Measurements from ENCODE around the gene NLRC3.
"Not testable (repeated sequence)": the region's sequence is repeated elsewhere in the genome, so short reads cannot be mapped to it uniquely, and the experiment has no call there.

The NLRC3 gene, protein sequence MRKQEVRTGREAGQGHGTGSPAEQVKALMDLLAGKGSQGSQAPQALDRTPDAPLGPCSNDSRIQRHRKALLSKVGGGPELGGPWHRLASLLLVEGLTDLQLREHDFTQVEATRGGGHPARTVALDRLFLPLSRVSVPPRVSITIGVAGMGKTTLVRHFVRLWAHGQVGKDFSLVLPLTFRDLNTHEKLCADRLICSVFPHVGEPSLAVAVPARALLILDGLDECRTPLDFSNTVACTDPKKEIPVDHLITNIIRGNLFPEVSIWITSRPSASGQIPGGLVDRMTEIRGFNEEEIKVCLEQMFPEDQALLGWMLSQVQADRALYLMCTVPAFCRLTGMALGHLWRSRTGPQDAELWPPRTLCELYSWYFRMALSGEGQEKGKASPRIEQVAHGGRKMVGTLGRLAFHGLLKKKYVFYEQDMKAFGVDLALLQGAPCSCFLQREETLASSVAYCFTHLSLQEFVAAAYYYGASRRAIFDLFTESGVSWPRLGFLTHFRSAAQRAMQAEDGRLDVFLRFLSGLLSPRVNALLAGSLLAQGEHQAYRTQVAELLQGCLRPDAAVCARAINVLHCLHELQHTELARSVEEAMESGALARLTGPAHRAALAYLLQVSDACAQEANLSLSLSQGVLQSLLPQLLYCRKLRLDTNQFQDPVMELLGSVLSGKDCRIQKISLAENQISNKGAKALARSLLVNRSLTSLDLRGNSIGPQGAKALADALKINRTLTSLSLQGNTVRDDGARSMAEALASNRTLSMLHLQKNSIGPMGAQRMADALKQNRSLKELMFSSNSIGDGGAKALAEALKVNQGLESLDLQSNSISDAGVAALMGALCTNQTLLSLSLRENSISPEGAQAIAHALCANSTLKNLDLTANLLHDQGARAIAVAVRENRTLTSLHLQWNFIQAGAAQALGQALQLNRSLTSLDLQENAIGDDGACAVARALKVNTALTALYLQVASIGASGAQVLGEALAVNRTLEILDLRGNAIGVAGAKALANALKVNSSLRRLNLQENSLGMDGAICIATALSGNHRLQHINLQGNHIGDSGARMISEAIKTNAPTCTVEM

DNA sequence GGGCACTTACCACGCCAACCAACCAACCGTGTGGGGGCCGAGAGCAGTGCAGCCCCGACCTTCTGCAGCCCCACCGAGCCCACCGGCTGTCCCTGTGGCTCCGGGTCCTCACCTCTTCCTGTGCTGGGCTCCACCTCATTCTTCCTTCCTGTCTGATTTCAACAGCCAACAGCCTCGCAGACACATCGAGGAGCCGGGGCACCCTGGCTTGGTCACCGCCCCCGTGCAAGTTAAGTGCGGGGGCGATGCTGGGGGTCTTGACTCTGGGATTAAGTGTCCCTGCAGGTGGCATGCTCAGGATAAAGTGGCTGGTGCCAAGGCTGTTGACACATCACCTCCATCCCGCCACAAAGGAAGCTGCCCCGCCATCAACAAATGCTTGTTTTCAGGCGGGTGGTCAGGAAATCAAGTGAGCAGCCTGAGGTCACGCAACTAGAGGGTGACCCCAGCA lies at the start of gene NLRC3:
Gene NLRC3 (minus strand): TSS at position 102 of the 451 bp plus-strand sequence. CDS start 12,367 bp downstream, outside the sequence.
- DNase-seq: no peak

DNA sequence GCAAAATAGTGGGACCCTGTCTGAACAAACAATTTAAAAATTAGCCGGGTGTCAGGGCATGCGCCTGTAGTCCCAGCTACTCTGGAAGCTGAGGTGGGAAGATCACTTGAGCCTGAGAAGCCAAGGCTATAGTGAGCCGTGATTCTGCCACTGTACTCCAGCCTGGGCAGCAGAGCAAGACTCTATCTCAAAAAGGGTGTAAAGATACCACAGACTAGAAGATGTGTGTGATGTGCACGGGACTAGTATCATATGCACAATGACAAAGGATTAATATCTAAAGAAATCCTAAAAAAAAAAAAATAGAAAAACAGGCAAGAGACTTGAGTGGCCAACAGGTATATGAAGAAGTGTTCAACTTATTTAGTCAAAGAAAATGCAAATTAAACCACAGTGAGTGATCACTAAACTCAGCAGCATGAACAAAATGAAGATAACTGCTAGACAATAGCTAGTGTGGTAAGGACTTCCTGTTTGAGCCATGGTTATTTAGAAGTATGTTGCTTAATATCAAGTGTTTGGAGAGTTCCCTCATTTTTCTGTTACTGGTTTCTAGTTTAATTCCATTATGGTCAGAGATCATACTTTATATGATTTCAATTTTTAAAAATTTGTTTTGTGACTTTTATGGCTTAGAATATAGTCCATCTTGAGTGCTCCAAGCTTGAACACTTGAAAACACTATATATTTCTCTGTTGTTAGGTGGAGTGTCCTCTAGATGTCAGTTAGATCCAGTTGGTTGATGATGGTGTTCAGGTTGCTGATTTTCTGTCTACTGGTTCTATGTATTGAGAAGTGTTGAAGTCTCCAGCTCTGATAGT lies 48.9 kb upstream of the NLRC3 start:
- DNase-seq: no peak

- DNase-seq: no peak
These were observed 48.1 kb upstream of the NLRC3 start for GRCh38 chr16:3625331-3625730.

DNA sequence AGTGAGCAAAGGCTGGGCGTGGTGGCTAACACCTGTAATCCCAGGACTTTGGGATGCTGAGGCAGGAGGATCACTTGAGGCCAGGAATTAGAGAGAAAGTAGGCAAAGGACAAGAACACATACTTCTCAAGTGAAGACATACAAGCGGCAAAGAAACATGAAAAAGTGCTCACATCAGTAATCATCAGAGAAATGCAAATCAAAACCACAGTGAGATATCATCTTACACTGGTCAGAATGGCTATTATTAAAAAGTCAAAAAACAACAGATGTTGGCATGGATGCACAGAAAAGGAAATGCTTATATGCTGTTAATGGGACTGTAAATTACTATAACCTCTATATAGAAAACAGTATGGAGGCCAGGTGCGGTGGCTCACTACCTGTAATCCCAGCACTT lies 46.4 kb upstream of the NLRC3 start:
- DNase-seq: no peak

DNA sequence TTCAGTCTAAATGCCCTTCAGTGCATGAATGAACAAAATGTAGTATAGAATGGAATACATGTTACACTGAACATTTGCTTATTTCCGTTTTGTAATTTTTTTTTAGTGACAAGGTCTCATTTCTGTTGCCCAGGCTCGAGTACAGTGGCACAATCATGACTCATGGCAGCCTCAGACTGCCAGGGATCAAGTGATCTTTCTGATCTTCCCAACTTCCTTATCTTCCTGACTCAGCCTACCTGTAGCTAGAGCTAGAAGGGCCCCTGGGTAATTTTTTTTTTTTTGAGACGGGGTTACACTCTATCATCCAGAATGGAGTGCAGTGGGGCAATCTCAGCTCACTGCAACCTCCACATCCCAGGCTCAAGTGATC lies 41.6 kb upstream of the NLRC3 start:
- DNase-seq: no peak

DNA sequence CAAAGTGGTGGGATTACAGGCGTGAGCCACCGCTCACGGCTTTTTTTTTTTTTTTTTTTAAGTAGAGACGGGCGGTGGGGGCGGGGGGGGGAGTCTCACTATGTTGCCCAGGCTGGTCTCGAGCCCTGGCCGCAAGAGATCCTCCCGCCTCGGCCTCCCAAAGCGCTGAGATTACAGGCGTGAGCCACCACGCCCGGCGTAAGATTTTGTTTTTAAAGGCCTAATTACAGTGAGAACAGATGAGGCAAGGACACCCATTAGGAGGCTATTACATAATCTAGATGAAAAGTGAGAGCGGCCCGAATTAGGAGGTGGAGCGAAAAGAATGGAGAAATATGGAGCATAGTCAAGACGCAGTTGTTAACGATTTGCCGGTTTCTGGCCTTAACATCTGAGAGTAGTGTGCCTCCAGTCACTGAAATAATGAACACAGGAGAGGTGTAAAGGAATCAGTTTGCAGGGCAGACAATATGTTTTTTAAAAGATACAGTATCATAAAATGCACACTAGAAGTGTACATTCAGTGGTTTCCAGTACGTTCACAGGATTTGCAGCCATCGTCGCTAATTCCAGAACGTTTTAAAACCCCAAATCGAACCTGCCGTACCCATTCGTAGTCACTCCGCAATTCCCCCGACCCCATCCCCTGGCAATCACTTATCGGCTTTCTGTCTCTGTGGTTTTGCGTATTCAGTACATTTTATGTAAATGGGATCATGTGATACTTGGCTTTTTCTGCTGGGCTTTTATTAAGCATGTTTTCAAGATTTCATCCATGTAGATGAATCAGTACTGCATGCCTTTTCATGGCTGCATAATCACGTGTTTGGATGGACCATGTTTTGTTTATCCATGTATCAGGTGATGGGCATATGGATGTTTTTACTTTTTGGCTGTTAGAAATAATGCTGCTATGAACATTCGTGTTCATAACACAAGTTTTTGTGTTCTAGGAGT lies 35.6 kb upstream of the NLRC3 start:
- no peak for DNase-seq

DNA sequence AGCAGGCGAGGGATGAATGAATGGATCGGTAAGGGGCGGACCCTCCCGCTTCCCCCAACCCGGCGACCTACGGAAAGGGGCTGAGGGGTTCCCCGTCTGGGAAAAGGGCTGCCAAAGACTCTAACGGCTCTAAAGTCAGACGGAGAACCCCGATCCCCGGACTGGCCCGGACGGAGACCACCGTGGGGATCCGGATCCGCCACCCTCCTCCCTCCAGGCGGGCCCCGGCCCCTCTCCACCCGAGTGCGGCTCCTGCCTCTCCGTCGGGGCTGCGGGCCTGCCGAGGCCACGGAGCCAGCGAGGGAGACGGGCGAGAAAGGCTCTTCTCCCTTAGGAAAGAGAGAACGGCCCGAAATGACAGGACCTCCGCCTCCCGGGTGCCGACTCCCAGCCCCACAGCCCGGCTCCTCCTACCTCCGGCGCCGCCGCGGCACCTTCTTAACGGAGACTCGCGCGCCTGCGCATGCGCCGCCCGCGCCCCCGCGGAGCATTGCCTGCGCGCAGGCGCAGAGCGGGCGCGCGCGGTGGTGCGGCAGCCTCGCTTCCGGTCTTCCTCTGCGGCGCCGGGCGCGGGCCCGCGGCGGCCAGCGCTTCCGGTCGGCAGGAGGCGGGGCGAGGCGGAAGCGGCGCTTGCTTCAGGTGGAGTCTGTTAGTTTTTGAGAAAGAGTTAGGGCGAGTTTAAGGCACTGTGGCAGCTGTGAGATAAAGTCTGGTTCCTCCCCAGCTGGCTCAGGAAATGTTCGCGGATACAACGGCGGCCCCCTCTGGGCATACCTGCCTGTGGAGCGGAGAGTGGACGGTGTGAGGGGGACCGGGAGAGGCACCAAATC lies 34.2 kb upstream of the NLRC3 start, which contains the start of gene SLX4:
Gene SLX4 (minus strand): TSS at position 461 of the 830 bp plus-strand sequence. CDS start 2,642 bp downstream, outside the sequence.
- DNase-seq: peak; percentile 89

GRCh38 chr16:3610698-3611145 lies 33.5 kb upstream of the NLRC3 start:
- DNase-seq: no peak

DNA sequence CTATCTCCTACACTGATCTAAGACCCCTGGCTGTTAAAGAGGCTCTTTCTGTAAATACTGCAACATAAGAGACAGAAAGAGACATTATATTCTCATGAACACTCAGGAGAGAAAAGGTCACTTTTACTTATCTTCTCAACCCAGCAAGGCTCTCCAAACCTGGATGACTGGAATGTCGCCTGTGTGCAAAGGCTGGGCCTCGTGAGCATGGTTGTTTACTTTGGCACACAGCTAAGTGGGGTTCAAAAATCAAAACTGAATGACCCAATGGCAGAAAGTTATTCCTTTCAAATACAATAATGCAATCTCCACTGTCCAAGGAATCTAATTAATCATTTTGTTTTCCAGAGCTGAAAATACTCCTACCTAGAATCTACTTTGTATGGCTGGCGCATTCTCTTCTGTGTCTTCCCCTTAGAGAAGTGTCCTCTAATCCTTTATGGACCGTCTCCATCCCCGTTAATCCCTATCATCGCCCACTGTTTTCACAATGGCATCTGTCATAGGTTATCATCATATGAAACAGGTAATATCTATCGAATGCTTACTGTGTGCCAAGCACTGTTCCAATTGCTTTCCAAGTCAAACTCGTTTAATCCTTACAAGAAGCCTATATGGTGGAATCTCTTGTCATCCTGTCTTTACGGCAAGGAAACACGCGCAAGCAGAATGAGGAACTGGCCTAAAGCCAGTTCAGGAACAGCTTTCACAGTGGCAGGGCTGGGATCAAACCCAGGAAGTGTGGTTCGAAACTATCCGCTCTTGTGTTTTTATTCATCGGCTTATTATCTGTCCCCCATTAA lies 32.9 kb upstream of the NLRC3 start:
- DNase-seq: no peak

- not testable (repeated sequence) for DNase-seq
These were observed 31.8 kb upstream of the NLRC3 start for GRCh38 chr16:3608976-3609375.

- no peak for DNase-seq
These were observed 30.9 kb upstream of the NLRC3 start for GRCh38 chr16:3608069-3608468.

GRCh38 chr16:3607634-3608033 lies 30.4 kb upstream of the NLRC3 start:
- DNase-seq: no peak

- DNase-seq: no peak
These were observed 30.0 kb upstream of the NLRC3 start for GRCh38 chr16:3607161-3607560.

GRCh38 chr16:3606441-3606840 lies 29.2 kb upstream of the NLRC3 start:
- DNase-seq: no peak

DNA sequence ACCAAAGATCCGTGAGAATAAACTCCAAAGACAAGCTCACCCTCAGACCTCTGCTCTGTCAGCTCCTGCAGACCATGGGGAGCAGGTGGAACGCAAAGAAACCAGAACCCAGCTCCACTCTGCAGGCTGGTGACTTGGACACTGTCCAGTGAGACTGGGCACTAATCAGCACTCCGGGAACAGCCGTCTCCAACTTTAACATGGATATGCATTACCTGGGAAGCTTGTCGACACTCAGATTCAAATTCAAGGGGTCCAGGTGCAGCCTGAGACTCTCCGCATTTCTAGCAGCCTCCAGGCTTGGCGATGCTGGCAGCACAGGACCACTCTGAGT lies 25.1 kb upstream of the NLRC3 start:
- no peak for DNase-seq

DNA sequence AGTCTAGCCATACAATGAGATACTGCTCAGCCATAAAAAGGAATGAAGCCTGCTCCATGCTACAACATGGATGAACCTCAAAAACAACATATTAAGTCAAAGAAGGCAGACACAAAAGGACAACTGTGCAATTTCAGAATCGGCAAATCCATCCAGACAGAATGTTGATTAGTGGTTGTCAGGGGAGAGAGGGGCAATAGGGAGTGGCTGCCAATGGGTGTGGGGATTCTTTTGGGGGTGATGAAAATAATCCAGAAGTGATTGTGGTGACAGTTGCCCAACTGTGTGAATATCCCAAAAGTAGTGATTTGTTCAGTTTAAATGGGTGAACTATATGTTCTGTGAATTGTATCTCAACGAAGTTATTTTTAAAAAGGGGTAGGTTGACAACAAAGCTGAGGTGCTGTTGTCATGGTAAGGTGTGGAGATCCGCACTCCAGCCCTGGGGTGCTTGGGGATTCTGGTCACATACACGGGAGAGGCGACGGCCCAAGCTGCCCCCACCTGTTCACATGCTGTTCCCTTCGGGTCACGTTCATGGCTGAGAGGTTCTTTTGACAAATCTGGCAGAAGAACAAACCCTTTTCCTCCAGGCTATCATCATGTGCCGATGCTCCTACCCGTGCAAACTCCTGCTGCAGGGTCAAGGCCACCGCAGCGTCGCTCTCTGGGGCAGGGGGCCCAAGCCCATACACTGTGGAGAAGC lies 24.6 kb upstream of the NLRC3 start:
- DNase-seq: no peak

DNA sequence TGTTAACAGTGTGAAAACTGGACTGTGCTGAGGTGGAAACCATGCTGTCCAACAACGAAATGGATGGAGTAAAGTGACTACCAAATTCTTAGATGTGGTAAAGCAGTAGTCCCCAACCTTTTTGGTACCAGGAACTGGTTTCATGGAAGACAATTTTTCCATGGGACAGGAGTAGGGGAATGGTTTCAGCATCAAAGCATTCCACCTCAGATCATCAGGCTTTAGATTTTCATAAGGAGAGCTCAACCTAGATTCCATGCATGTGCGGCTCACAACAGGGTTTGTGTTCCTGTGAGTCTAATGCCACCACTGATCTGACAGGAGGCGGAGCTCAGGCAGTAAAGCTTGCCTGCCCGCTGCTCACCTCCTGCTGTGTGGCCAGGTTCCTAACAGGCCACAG lies 22.7 kb upstream of the NLRC3 start:
- DNase-seq: no peak

- no peak for DNase-seq
These were observed 21.9 kb upstream of the NLRC3 start for GRCh38 chr16:3599121-3599520.

- no peak for DNase-seq
These were observed 21.0 kb upstream of the NLRC3 start for GRCh38 chr16:3598236-3598635.
